ENCODE measurements around the gene PPP1R12B. TPM values are rescaled to one million over a fixed set of nuclear protein-coding genes. Genes with fewer than 3 reads are reported as not detected.
A peak's percentile ranks its signal among the peaks of the same experiment; 100 is the strongest.

Gene PPP1R12B, protein sequence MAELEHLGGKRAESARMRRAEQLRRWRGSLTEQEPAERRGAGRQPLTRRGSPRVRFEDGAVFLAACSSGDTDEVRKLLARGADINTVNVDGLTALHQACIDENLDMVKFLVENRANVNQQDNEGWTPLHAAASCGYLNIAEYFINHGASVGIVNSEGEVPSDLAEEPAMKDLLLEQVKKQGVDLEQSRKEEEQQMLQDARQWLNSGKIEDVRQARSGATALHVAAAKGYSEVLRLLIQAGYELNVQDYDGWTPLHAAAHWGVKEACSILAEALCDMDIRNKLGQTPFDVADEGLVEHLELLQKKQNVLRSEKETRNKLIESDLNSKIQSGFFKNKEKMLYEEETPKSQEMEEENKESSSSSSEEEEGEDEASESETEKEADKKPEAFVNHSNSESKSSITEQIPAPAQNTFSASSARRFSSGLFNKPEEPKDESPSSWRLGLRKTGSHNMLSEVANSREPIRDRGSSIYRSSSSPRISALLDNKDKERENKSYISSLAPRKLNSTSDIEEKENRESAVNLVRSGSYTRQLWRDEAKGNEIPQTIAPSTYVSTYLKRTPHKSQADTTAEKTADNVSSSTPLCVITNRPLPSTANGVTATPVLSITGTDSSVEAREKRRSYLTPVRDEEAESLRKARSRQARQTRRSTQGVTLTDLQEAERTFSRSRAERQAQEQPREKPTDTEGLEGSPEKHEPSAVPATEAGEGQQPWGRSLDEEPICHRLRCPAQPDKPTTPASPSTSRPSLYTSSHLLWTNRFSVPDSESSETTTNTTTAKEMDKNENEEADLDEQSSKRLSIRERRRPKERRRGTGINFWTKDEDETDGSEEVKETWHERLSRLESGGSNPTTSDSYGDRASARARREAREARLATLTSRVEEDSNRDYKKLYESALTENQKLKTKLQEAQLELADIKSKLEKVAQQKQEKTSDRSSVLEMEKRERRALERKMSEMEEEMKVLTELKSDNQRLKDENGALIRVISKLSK
- 100 to 1,000 TPM; 447 to 969 (median 632) TPM for total RNA-seq
- 10 to 100 TPM; 16.5 to 64.4 TPM for polyA plus RNA-seq
- long read RNA-seq, donor 1, transcript PPP1R12B-212 (10 exons, 1,808 nt) = major isoform, 5 of 285 reads
- long read RNA-seq, donor 1, partial matches to known transcripts = 159 of 285 reads
- long read RNA-seq, donor 1, other reads (novel, unspliced or antisense) = 119 of 285 reads
- long read RNA-seq, donor 2, transcript PPP1R12B-212 (10 exons, 1,808 nt) = major isoform, 7 of 433 reads
- long read RNA-seq, donor 2, partial matches to known transcripts = 93 of 433 reads
- long read RNA-seq, donor 2, other reads (novel, unspliced or antisense) = 328 of 433 reads
- long read RNA-seq, donor 3, transcript PPP1R12B-212 (10 exons, 1,808 nt) = major isoform, 14 of 824 reads
- long read RNA-seq, donor 3, partial matches to known transcripts = 222 of 824 reads
- long read RNA-seq, donor 3, other reads (novel, unspliced or antisense) = 586 of 824 reads

GRCh38 chr1:202348509-202349205 lies at the start of gene PPP1R12B:
Gene PPP1R12B, plus strand, starts transcription at chr1:202348699. Its CDS starts 153 bp downstream, at chr1:202348852.
- intact Hi-C loops (cut with DNase I) = loop anchor here in 7 of 10 donors (2.0 to 10.0 kb wide), 8 partner anchors 64 to 459 kb away; partner anchors contain the start of genes KDM5B (in 1 of the 7) and SYT2 (in 1 of the 7)
- Histone ChIP-seq H3K36me3 (no peaks in the 10 kb centered on the region), H3K4me3 (peak within 1 kb of the TSS; percentile 71 to 97 (median 88)), H3K27ac (peak within 1 kb of the TSS; percentile 69 to 96 (median 92)), H3K9me3 (no peaks in the 10 kb centered on the region), H3K27me3 (no peaks in the 10 kb centered on the region), H3K4me1 (peaks cover 0 to 45% (median 20%) of the 10 kb centered on the region in 9 donors)
- ATAC-seq = peak; percentile 98 to 100 (median 99)
- no peak for TF ChIP-seq CTCF (IDR thresholded peaks at IDR 0.05)
- WGBS, 2 donors = 0% methylated on average over 59 to 60 of the region's 60 CpGs
- peak; percentile 96 to 98 for DNase-seq

DNA sequence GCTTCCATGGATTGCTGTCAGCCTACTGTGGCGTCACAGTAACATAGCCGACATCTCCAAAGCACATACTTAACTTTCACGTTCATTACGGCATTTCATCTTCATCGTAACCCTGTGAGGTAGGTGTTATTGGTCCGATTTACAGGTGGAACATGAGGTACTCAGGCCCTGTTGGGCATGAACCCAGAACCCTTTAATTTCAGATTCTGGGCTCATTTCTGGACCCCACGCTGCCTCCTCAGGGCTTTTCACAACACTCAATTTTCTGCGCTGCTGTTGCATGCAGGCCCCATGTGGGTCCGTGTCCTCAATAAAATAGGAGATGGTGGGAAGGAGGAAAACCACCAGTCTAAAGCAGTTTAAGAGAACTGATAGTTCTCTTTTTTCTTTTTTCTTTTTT lies 46.3 kb upstream of the PPP1R12B start:
- DNase-seq = no peak
- TF ChIP-seq CTCF (IDR thresholded peaks at IDR 0.05) = no peak
- no peaks in the 10 kb centered on the region for H3K9me3 ChIP-seq
- no peaks in the 10 kb centered on the region for H3K27me3 ChIP-seq
- H3K4me1 ChIP-seq = peaks cover 0 to 16% (median 0%) of the 10 kb centered on the region in 9 donors
- H3K27ac ChIP-seq = no peak overlapping the region
- ATAC-seq = no peak
- WGBS, 2 donors = 93 to 96% methylated on average over 9 of the region's 9 CpGs
- H3K36me3 ChIP-seq = no peaks in the 10 kb centered on the region
- H3K4me3 ChIP-seq = no peak overlapping the region
- intact Hi-C loops (cut with DNase I) = no loop called here

DNA sequence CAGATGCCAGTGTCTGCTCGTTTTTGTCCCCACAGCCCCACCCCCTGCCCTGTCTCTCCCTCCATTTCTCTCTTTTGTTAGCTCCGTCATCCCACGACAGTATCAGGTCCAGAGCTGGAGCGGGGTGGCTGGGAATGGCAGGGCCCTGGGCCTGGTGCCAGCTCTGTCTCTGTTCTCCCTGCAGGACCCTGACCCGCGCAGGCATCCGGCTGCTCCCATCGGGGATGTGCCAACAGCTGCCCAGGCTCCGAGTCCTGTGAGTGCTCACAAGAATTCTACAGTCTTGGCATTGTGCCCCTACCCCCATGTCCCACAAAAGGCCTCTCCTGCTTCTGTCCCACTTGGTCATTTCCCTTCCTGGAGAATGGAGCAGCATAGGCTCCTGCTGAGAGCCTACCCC lies 44.1 kb upstream of the PPP1R12B start:
- peak overlapping the region in 1 of 10 donors; percentile 12 for H3K27ac ChIP-seq
- intact Hi-C loops (cut with DNase I) = no loop called here
- DNase-seq (peak; percentile 31 to 41), ATAC-seq (peak; percentile 46 to 88 (median 55))
- no peaks in the 10 kb centered on the region for H3K36me3 ChIP-seq
- H3K9me3 ChIP-seq = no peaks in the 10 kb centered on the region
- peaks cover 0 to 16% (median 0%) of the 10 kb centered on the region in 9 donors for H3K4me1 ChIP-seq
- H3K27me3 ChIP-seq = no peaks in the 10 kb centered on the region
- TF ChIP-seq CTCF (IDR thresholded peaks at IDR 0.05) = no peak
- WGBS, 2 donors = 41 to 45% methylated on average over 9 of the region's 9 CpGs
- no peak overlapping the region for H3K4me3 ChIP-seq
